A673 (cell line): ENCODE results near the gene FNDC7.

Experiments used
- CTCF ChIP-seq: fragments of 300-800, 200-600 bp; sonication (generic); conservative IDR thresholded peaks from 2 replicates; pipeline ENCODE4 v1.5.1; 2017; ENCODE audit warnings: low read depth, mild to moderate bottlenecking, antibody characterized with exemption, low read length, moderate library complexity, mixed read lengths
- EZH2 ChIP-seq: fragments of 200-600 bp; sonication (generic); IDR thresholded peaks from 2 replicates; pipeline ENCODE4 v1.6.1; 2017; ENCODE audit warnings: borderline replicate concordance, low read depth, mild to moderate bottlenecking, mixed read lengths, antibody characterized with exemption, low read length; ENCODE audit not compliant: poor library complexity, severe bottlenecking

- no peak for TF ChIP-seq CTCF
- no peak for TF ChIP-seq EZH2
These were observed 46.9 kb upstream of the FNDC7 start for GRCh38 chr1:108665771-108666170.
